Epidermal melanocyte (primary cell): Measurements from ENCODE around the gene IL18BP.

ENCODE experiments used
- DNase-seq: peaks from one replicate; pipeline ENCODE4 v3.0.0; 2011; ENCODE audit warnings: low spot score; ENCODE audit not compliant: insufficient read length

Gene IL18BP

GRCh38 chr11:72012091-72012630 lies 13.5 kb downstream of the IL18BP start:
- DNase-seq = no peak

GRCh38 chr11:72012897-72013721 lies 14.4 kb downstream of the IL18BP start:
- DNase-seq = no peak

GRCh38 chr11:72013765-72014711 lies 15.3 kb downstream of the IL18BP start:
- no peak for DNase-seq

GRCh38 chr11:72014761-72015320 lies 16.1 kb downstream of the IL18BP start:
- DNase-seq = no peak

GRCh38 chr11:72015511-72016061 lies 16.9 kb downstream of the IL18BP start:
- no peak for DNase-seq

- DNase-seq = no peak
Measured at GRCh38 chr11:72018171-72018570, 19.5 kb downstream of the IL18BP start.

- DNase-seq = no peak
Measured at GRCh38 chr11:72023335-72023734, 24.6 kb downstream of the IL18BP start.

GRCh38 chr11:72024069-72024754 lies 25.5 kb downstream of the IL18BP start:
- DNase-seq = no peak

- DNase-seq = no peak
Measured at GRCh38 chr11:72026090-72026489, 27.4 kb downstream of the IL18BP start.

- DNase-seq = no peak
Measured at GRCh38 chr11:72030472-72031045, 31.9 kb downstream of the IL18BP start.

- DNase-seq = no peak
Measured at GRCh38 chr11:72036687-72037086, 38.0 kb downstream of the IL18BP start.

- DNase-seq = no peak
Measured at GRCh38 chr11:72037554-72038311, 39.0 kb downstream of the IL18BP start.

- peak; percentile 67 for DNase-seq
Measured at GRCh38 chr11:72038491-72038890, 39.8 kb downstream of the IL18BP start.

GRCh38 chr11:72039031-72039855 lies 40.5 kb downstream of the IL18BP start:
- DNase-seq = no peak

GRCh38 chr11:72039856-72040401 lies 41.2 kb downstream of the IL18BP start:
- DNase-seq = no peak

- DNase-seq = peak; percentile 86
Measured at GRCh38 chr11:72040491-72041363, 42.0 kb downstream of the IL18BP start.

GRCh38 chr11:72041364-72042063 lies 42.8 kb downstream of the IL18BP start:
- DNase-seq = peak; percentile 70
